GM12878 (cell line): Measurements from ENCODE around the gene NCF4. TPM values are rescaled to one million over a fixed set of nuclear protein-coding genes. Genes with fewer than 3 reads are reported as not detected.

Experiments used
- ATF3 ChIP-seq: IDR thresholded peaks from 2 replicates; pipeline ENCODE4 v1.6.1; 2011; ENCODE audit warnings: low read depth, mild to moderate bottlenecking, low read length, moderate library complexity, borderline replicate concordance; ENCODE audit errors: extremely low read depth
- CBX3 ChIP-seq: fragments of 200-600 bp; sonication (generic); IDR thresholded peaks from 2 replicates; pipeline ENCODE4 v1.6.1; 2016; ENCODE audit warnings: low read depth, borderline replicate concordance
- CBX5 ChIP-seq: sonication (generic); IDR thresholded peaks from 2 replicates; pipeline ENCODE4 v1.6.1; 2016; ENCODE audit warnings: low read depth, moderate library complexity, mild to moderate bottlenecking, inconsistent platforms
- CREB1 ChIP-seq: IDR thresholded peaks from 2 replicates; pipeline ENCODE4 v1.6.1; 2012; ENCODE audit warnings: low read depth, mild to moderate bottlenecking, inconsistent platforms
- CTCF ChIP-seq, 3 experiments: IDR thresholded peaks in 2 of 3; conservative IDR thresholded peaks in 1 of 3; 2 replicates each; pipeline ENCODE4 v1.5.1; 2011; ENCODE audit warnings: low read depth in 3 of 3, low read length in 3 of 3, mild to moderate bottlenecking in 3 of 3, control low read depth in 2 of 3, moderate library complexity in 2 of 3, inconsistent platforms in 1 of 3, mixed read lengths in 1 of 3; ENCODE audit not compliant: control insufficient read depth in 2 of 3, insufficient read depth in 1 of 3; ENCODE audit errors: extremely low read depth in 1 of 3
- E2F4 ChIP-seq: IDR thresholded peaks from 2 replicates; pipeline ENCODE4 v1.6.1; 2012; ENCODE audit warnings: low read depth, low read length, improper control_type of control experiment
- ESRRA ChIP-seq: IDR thresholded peaks from 2 replicates; pipeline ENCODE4 v1.6.1; 2012; ENCODE audit warnings: mild to moderate bottlenecking, low read length, improper control_type of control experiment
- MAX ChIP-seq: IDR thresholded peaks from 2 replicates; pipeline ENCODE4 v1.6.1; 2012; ENCODE audit warnings: low read depth, low read length, improper control_type of control experiment
- MTA2 ChIP-seq: fragments of 450-650 bp; IDR thresholded peaks from 2 replicates; pipeline ENCODE4 v1.6.1; 2016; ENCODE audit warnings: low read depth, mild to moderate bottlenecking, moderate library complexity
- PAX5 ChIP-seq: IDR thresholded peaks from 2 replicates; pipeline ENCODE4 v1.6.1; 2011; ENCODE audit warnings: low read depth, low read length, borderline replicate concordance
- PAX8 ChIP-seq: fragments of 450-650 bp; IDR thresholded peaks from 2 replicates; pipeline ENCODE4 v1.6.1; 2017; ENCODE audit warnings: mild to moderate bottlenecking, moderate library complexity
- PBX3 ChIP-seq: IDR thresholded peaks from 2 replicates; pipeline ENCODE4 v1.6.1; 2011; ENCODE audit warnings: mild to moderate bottlenecking, low read depth, low read length, moderate library complexity; ENCODE audit not compliant: insufficient replicate concordance
- SIX5 ChIP-seq: IDR thresholded peaks from 2 replicates; pipeline ENCODE4 v1.6.1; 2011; ENCODE audit warnings: mild to moderate bottlenecking, low read depth, low read length, moderate library complexity; ENCODE audit not compliant: severe bottlenecking
- SREBF2 ChIP-seq: IDR thresholded peaks from 2 replicates; pipeline ENCODE4 v1.6.1; 2012; ENCODE audit warnings: mild to moderate bottlenecking, low read length
- SUPT20H ChIP-seq: IDR thresholded peaks from 2 replicates; pipeline ENCODE4 v1.6.1; 2011; ENCODE audit warnings: low read depth, mild to moderate bottlenecking, low read length, moderate library complexity, borderline replicate concordance; ENCODE audit not compliant: control insufficient read depth
- TCF7 ChIP-seq: IDR thresholded peaks from 2 replicates; pipeline ENCODE4 v1.6.1; 2014; ENCODE audit warnings: antibody characterized with exemption, borderline replicate concordance
- USF1 ChIP-seq: IDR thresholded peaks from 2 replicates; pipeline ENCODE4 v1.6.1; 2011; ENCODE audit warnings: borderline replicate concordance, low read depth, mild to moderate bottlenecking, moderate library complexity, mixed read lengths, low read length; ENCODE audit not compliant: insufficient read depth; ENCODE audit errors: extremely low read length
- ZBED1 ChIP-seq: IDR thresholded peaks from 2 replicates; pipeline ENCODE4 v1.6.1; 2016; ENCODE audit warnings: borderline replicate concordance
- ZBTB40 ChIP-seq: fragments of 450-650 bp; IDR thresholded peaks from 2 replicates; pipeline ENCODE4 v1.6.1; 2016; ENCODE audit warnings: mild to moderate bottlenecking, moderate library complexity, borderline replicate concordance
- ZNF622 ChIP-seq: fragments of 450-650 bp; IDR thresholded peaks from 2 replicates; pipeline ENCODE4 v1.6.1; 2017; ENCODE audit warnings: mild to moderate bottlenecking, inconsistent platforms
- polyA plus RNA-seq, 11 experiments: library from polyadenylated mRNA; depleted of rRNA in 4 of 11; unstranded in 6 of 11; stranded (reverse) in 5 of 11; fragments of >200 nt; fragmentation: Nextera tagmentation in 4 of 11; fragmentation: Illumina TruSeq in 1 of 11; extraction: Ambion mirVana in 4 of 11; extraction: Trizol in 1 of 11; gene quantifications; 1 replicate in 1 of 11; 2 replicates in 10 of 11; pipeline versions ENCODE4 v1.2.1 to v1.2.3, GENCODE V29; 2011 to 2016; ENCODE audit warnings: inconsistent platforms in 2 of 11, missing spikeins in 2 of 11, low read depth in 1 of 11
- total RNA-seq, 4 experiments: library from RNA; depleted of rRNA in 3 of 4; stranded (reverse); fragments of >200 nt in 3 of 4; fragmentation: Illumina TruSeq in 1 of 4; extraction: Trizol in 1 of 4; gene quantifications; 2 replicates each; pipeline versions ENCODE4 v1.2.1 to v1.2.3, GENCODE V29; 2013 to 2021

Gene NCF4
- total and polyA plus RNA-seq, 10 of the 15 experiments (the other 5 are each of a cell fraction or from before 2014, with no cell fraction given), result 22.9 to 136 (median 72.5) TPM

GRCh38 chr22:36873614-36874308 lies 13.0 kb downstream of the NCF4 start (continued):
- no peak for TF ChIP-seq ZBTB40
- TF ChIP-seq SIX5, result no peak
- no peak for TF ChIP-seq SUPT20H
- no peak for TF ChIP-seq MAX
- no peak for TF ChIP-seq E2F4
- TF ChIP-seq PAX8, result no peak
- peak; percentile 79 for TF ChIP-seq MTA2
- no peak for TF ChIP-seq CBX3
- no peak for TF ChIP-seq ZBED1
- TF ChIP-seq CTCF (IDR thresholded peaks at IDR 0.05 in 2 of 3, conservative IDR thresholded peaks at IDR 0.05 in 1 of 3; ENCODE audit: control insufficient read depth in 2 of 3, extremely low read depth in 1 of 3, insufficient read depth in 1 of 3, low read depth in 3 of 3, low read length in 3 of 3), result peak; percentile 55 to 64 (median 62)
- TF ChIP-seq ZNF622, result no peak
- peak; percentile 86 for TF ChIP-seq TCF7
- TF ChIP-seq ESRRA, result no peak
- TF ChIP-seq ATF3, result no peak
- no peak for TF ChIP-seq PBX3
- no peak for TF ChIP-seq CREB1
- no peak for TF ChIP-seq SREBF2
- TF ChIP-seq PAX5, result no peak
- TF ChIP-seq CBX5, result 0 out of 2 replicates have a peak, but pooled peaks have one; percentile 57
- no peak for TF ChIP-seq USF1
